PFSK-1 (cell line): ENCODE results near the gene NTM.

ENCODE experiments used
- FOXP2 ChIP-seq: optimal IDR thresholded peaks from 2 replicates; pipeline ENCODE3; 2011; ENCODE audit warnings: borderline replicate concordance, control low read depth, inconsistent platforms; ENCODE audit not compliant: insufficient read depth; ENCODE audit errors: extremely low read length, extremely low read depth
- POLR2AphosphoS5 ChIP-seq: IDR thresholded peaks from 2 replicates; pipeline ENCODE4 v1.6.1; 2012; ENCODE audit warnings: low read depth, mild to moderate bottlenecking, control low read depth, low read length, moderate library complexity
- REST ChIP-seq, 2 experiments: IDR thresholded peaks; 2 replicates each; pipeline versions ENCODE4 v1.6.1 to v1.8.0; 2011 to 2012; ENCODE audit warnings: low read depth in 2 of 2, low read length in 2 of 2, control low read depth in 1 of 2, inconsistent platforms in 1 of 2, mild to moderate bottlenecking in 1 of 2, moderate library complexity in 1 of 2; ENCODE audit not compliant: insufficient read depth in 1 of 2
- SIN3A ChIP-seq: IDR thresholded peaks from 2 replicates; pipeline ENCODE4 v1.6.1; 2012; ENCODE audit warnings: mild to moderate bottlenecking, low read length, moderate library complexity, borderline replicate concordance; ENCODE audit not compliant: insufficient read depth
- TAF1 ChIP-seq: IDR thresholded peaks from 2 replicates; pipeline ENCODE4 v1.6.1; 2012; ENCODE audit warnings: low read length, control low read depth, borderline replicate concordance; ENCODE audit not compliant: insufficient read depth

The NTM gene

GRCh38 chr11:131912134-131912533 lies 541.7 kb downstream of the NTM start:
- TF ChIP-seq TAF1 (no peak), REST (IDR thresholded peaks at IDR 0.05; ENCODE audit: insufficient read depth in 1 of 2, low read depth in 2 of 2, low read length in 2 of 2) (no peak), FOXP2 (no peak), SIN3A (no peak), POLR2AphosphoS5 (no peak)

- TF ChIP-seq SIN3A (no peak), POLR2AphosphoS5 (no peak), REST (IDR thresholded peaks at IDR 0.05; ENCODE audit: insufficient read depth in 1 of 2, low read depth in 2 of 2, low read length in 2 of 2) (no peak), TAF1 (no peak), FOXP2 (no peak)
Measured at GRCh38 chr11:131913267-131913666, 542.9 kb downstream of the NTM start.

GRCh38 chr11:131914361-131914774 lies 544.0 kb downstream of the NTM start:
- TF ChIP-seq POLR2AphosphoS5: no peak

GRCh38 chr11:131916638-131917037 lies 546.2 kb downstream of the NTM start:
- TF ChIP-seq REST (IDR thresholded peaks at IDR 0.05; ENCODE audit: insufficient read depth in 1 of 2, low read depth in 2 of 2, low read length in 2 of 2) (no peak), POLR2AphosphoS5 (no peak), SIN3A (no peak)

- TF ChIP-seq TAF1: no peak
- no peak for TF ChIP-seq POLR2AphosphoS5
- TF ChIP-seq SIN3A: no peak
- no peak for TF ChIP-seq REST (IDR thresholded peaks at IDR 0.05; ENCODE audit: insufficient read depth in 1 of 2, low read depth in 2 of 2, low read length in 2 of 2)
- TF ChIP-seq FOXP2: no peak
Measured at GRCh38 chr11:131917634-131918384, 547.4 kb downstream of the NTM start.
